Measurements from ENCODE around the gene CBFA2T2. TPM values are rescaled to one million over a fixed set of nuclear protein-coding genes. Genes with fewer than 3 reads are reported as not detected.

The CBFA2T2 gene
- total RNA-seq, 1 experiment from 2014 or later: 16.3 TPM

DNA sequence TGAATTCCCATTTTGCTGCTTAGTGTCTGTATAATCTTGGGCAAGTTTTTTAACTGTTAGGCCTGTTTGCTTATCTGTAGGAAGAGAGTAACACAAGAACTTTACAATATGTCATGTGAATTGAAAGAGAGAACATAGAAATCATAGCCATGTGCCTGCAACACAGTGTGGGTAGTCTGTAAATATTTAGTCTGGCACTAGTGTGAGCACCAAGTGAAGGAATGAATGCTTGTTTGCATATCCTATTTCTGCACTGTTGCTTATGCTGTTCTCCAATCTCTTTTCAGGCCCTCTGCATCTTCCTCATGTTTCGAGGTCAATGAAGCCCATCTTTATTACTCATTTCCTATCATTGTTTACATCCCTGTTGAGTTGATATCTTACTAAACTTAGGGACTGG is 49.2 kb downstream of the CBFA2T2 start:
- Histone ChIP-seq H3K27ac (ENCODE audit: low read length) (no peak overlapping the region), H3K4me3 (ENCODE audit: low read depth in 2 of 2, low read length in 2 of 2) (no peak overlapping the region), H3K9me3 (ENCODE audit: control insufficient read depth, insufficient read depth, low read depth, low read length) (no peaks in the 10 kb centered on the region), H3K36me3 (ENCODE audit: control insufficient read depth, insufficient read depth, low read length) (no peaks in the 10 kb centered on the region), H3K27me3 (ENCODE audit: control insufficient read depth, insufficient read depth, low read length) (no peaks in the 10 kb centered on the region), H3K4me1 (ENCODE audit: control insufficient read depth, insufficient read depth, low read length) (0 out of 2 replicates have a peak, but pooled peaks cover 6% of the 10 kb centered on the region)
- ChIA-PET CTCF (no interaction called here), POLR2A (no interaction called here)
- in situ Hi-C loops (cut with HindIII; ENCODE audit: low pct_unique_long_range_greater_than_20kb, low sequenced_read_pairs): no loop called here
- DNase-seq (ENCODE audit: low read depth, low spot score): no peak
- BruUV-seq (replicated peaks): no TSS peak
- intact Hi-C loops (cut with micrococcal nuclease; ENCODE audit: unreplicated experiment): no loop called here
- no peak for ATAC-seq
- TF ChIP-seq TCF7L2 (IDR thresholded peaks at IDR 0.05; ENCODE audit: low read depth, low read length) (no peak), SIN3A (IDR thresholded peaks at IDR 0.05; ENCODE audit: borderline replicate concordance, insufficient read depth, low read depth, low read length) (no peak), POLR2AphosphoS5 (IDR thresholded peaks at IDR 0.05; ENCODE audit: low read depth, low read length) (no peak)
- TF ChIP-seq, protein P1, sequence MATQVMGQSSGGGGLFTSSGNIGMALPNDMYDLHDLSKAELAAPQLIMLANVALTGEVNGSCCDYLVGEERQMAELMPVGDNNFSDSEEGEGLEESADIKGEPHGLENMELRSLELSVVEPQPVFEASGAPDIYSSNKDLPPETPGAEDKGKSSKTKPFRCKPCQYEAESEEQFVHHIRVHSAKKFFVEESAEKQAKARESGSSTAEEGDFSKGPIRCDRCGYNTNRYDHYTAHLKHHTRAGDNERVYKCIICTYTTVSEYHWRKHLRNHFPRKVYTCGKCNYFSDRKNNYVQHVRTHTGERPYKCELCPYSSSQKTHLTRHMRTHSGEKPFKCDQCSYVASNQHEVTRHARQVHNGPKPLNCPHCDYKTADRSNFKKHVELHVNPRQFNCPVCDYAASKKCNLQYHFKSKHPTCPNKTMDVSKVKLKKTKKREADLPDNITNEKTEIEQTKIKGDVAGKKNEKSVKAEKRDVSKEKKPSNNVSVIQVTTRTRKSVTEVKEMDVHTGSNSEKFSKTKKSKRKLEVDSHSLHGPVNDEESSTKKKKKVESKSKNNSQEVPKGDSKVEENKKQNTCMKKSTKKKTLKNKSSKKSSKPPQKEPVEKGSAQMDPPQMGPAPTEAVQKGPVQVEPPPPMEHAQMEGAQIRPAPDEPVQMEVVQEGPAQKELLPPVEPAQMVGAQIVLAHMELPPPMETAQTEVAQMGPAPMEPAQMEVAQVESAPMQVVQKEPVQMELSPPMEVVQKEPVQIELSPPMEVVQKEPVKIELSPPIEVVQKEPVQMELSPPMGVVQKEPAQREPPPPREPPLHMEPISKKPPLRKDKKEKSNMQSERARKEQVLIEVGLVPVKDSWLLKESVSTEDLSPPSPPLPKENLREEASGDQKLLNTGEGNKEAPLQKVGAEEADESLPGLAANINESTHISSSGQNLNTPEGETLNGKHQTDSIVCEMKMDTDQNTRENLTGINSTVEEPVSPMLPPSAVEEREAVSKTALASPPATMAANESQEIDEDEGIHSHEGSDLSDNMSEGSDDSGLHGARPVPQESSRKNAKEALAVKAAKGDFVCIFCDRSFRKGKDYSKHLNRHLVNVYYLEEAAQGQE (IDR thresholded peaks at IDR 0.05; ENCODE audit: insufficient read depth in 1 of 2, low read depth in 2 of 2, low read length in 1 of 2): no peak
- TF ChIP-seq, protein P2, sequence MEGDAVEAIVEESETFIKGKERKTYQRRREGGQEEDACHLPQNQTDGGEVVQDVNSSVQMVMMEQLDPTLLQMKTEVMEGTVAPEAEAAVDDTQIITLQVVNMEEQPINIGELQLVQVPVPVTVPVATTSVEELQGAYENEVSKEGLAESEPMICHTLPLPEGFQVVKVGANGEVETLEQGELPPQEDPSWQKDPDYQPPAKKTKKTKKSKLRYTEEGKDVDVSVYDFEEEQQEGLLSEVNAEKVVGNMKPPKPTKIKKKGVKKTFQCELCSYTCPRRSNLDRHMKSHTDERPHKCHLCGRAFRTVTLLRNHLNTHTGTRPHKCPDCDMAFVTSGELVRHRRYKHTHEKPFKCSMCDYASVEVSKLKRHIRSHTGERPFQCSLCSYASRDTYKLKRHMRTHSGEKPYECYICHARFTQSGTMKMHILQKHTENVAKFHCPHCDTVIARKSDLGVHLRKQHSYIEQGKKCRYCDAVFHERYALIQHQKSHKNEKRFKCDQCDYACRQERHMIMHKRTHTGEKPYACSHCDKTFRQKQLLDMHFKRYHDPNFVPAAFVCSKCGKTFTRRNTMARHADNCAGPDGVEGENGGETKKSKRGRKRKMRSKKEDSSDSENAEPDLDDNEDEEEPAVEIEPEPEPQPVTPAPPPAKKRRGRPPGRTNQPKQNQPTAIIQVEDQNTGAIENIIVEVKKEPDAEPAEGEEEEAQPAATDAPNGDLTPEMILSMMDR (IDR thresholded peaks at IDR 0.05): no peak

DNA sequence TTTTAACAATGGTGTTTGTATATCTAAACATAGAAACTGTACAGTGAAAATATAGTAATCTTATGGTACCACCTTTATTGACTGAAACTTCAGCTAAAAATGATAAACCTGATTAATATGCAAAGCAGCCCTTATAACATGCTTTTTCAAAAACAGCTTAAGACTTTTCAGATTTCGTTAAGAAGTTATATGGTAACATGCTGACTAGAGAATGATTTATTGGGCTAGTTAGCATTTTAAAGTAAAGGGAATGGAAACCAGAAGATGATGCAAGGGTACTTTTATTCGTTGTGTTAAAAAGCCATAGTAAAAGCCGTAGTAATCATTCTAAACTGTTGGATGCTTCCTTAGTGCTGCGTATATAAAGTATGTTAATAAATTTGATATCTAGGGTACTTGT is 50.5 kb downstream of the CBFA2T2 start:
- ChIA-PET POLR2A (no interaction called here), CTCF (no interaction called here)
- TF ChIP-seq, protein P1 (IDR thresholded peaks at IDR 0.05; ENCODE audit: insufficient read depth in 1 of 2, low read depth in 2 of 2, low read length in 1 of 2): no peak
- no peak for TF ChIP-seq SIN3A (IDR thresholded peaks at IDR 0.05; ENCODE audit: borderline replicate concordance, insufficient read depth, low read depth, low read length)
- no peak for TF ChIP-seq TCF7L2 (IDR thresholded peaks at IDR 0.05; ENCODE audit: low read depth, low read length)
- TF ChIP-seq, protein P2 (IDR thresholded peaks at IDR 0.05): no peak
- no peak for TF ChIP-seq POLR2AphosphoS5 (IDR thresholded peaks at IDR 0.05; ENCODE audit: low read depth, low read length)
- Histone ChIP-seq H3K4me1 (ENCODE audit: control insufficient read depth, insufficient read depth, low read length) (0 out of 2 replicates have a peak, but pooled peaks cover 6% of the 10 kb centered on the region), H3K27me3 (ENCODE audit: control insufficient read depth, insufficient read depth, low read length) (no peaks in the 10 kb centered on the region), H3K27ac (ENCODE audit: low read length) (no peak overlapping the region), H3K9me3 (ENCODE audit: control insufficient read depth, insufficient read depth, low read depth, low read length) (no peaks in the 10 kb centered on the region), H3K36me3 (ENCODE audit: control insufficient read depth, insufficient read depth, low read length) (no peaks in the 10 kb centered on the region), H3K4me3 (ENCODE audit: low read depth in 2 of 2, low read length in 2 of 2) (no peak overlapping the region)
- no TSS peak for BruUV-seq (replicated peaks)
- DNase-seq (ENCODE audit: low read depth, low spot score) (no peak), ATAC-seq (no peak)
- in situ Hi-C loops (cut with HindIII; ENCODE audit: low pct_unique_long_range_greater_than_20kb, low sequenced_read_pairs) (no loop called here), intact Hi-C loops (cut with micrococcal nuclease; ENCODE audit: unreplicated experiment) (no loop called here)

Measured in Panc1 (cell line).